Fibroblast of villous mesenchyme (primary cell): ENCODE measurements around the gene SAA1. TPM values are rescaled to one million over a fixed set of nuclear protein-coding genes. Genes with fewer than 3 reads are reported as not detected.

Source experiments
- DNase-seq: peaks from one replicate; pipeline ENCODE4 v3.0.0-alpha.2; 2010; ENCODE audit warnings: low read depth
- H3K4me3 ChIP-seq: 2 replicates; pipeline ENCODE4 v1.5.1; 2011; ENCODE audit warnings: low read depth, mild to moderate bottlenecking, low read length
- CTCF ChIP-seq: IDR thresholded peaks from 2 replicates; pipeline ENCODE4 v1.5.1; 2012; ENCODE audit warnings: low read depth, mild to moderate bottlenecking, low read length; ENCODE audit not compliant: insufficient read depth
- total RNA-seq: library from RNA; depleted of rRNA; stranded (reverse); fragments of >200 nt; gene quantifications from 2 replicates; pipeline ENCODE4 v1.2.3, GENCODE V29; 2012

SAA1 gene
- total RNA-seq, 1 donor, result 0.43 TPM

DNA sequence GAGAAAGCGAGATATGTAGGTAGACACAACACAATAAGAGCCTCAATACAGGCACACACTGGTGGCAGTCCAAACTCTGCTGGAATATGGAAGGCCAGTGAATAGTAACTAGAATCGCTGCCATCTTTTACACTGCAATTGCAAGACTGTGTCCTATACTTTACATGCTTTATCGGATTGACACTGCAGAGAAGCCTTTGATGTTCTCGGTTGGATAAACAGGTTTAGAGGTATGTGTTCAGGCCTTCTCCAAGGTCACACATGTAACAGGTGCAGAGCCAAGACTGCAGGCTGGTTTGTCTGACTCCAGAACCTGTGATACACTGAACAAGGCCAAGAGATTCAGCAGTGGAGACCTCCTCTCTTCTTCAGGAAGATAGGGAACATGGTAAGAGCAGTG is 5.1 kb downstream of the SAA1 start:
- no peak for TF ChIP-seq CTCF
- no peak overlapping the region for H3K4me3 ChIP-seq
- no peak for DNase-seq

DNA sequence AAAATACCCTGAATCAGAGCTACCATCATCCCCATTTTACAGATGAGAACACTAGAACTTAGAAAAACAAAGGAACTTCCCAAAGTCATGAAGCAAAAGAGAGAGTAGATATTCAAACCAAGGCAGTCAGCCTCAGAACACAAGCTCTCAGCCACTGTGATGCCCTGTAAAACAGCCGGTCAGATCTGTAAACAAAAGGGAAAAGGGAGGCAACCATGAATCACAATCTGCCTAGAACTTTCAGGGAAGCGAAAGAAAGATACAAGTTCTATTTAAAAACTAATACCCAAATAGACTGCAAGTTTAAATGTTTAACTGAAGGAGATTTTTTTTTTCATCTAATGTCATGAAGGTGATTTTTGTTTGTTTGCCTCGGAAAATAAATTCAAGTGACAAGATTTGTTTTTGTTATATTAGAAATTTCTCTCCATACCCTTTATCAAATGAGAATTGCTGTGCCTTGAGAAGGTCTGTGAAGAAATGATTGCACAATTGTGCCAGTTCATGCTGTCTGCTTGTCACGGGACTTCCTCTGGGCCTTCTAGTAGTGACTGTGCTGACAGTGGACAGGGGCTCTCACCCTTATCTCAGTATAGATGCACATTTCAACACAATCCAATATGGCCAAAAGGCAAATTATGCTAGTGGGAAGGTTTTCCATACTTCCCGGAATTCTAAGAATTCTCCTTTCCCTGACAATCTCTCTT is 11.7 kb downstream of the SAA1 start:
- no peak for TF ChIP-seq CTCF

GRCh38 chr11:18280438-18281045 is 14.5 kb downstream of the SAA1 start:
- H3K4me3 ChIP-seq, result no peak overlapping the region
- DNase-seq, result no peak
- TF ChIP-seq CTCF, result no peak

More for the DNA sequence above, 11.7 kb downstream of the SAA1 start:
- DNase-seq, result peak; percentile 49
- no peak overlapping the region for H3K4me3 ChIP-seq

- no peak overlapping the region for H3K4me3 ChIP-seq
- TF ChIP-seq CTCF, result no peak
- no peak for DNase-seq
Observed at GRCh38 chr11:18282626-18283025, 16.6 kb downstream of the SAA1 start.

GRCh38 chr11:18285841-18286240 is 19.8 kb downstream of the SAA1 start:
- DNase-seq, result no peak
- H3K4me3 ChIP-seq, result no peak overlapping the region
- TF ChIP-seq CTCF, result no peak

- H3K4me3 ChIP-seq, result no peak overlapping the region
- DNase-seq, result no peak
- TF ChIP-seq CTCF, result no peak
Observed at GRCh38 chr11:18288911-18289310, 22.8 kb downstream of the SAA1 start.
